SK-N-SH (cell line): ENCODE data around the gene NPC1. TPM values are rescaled to one million over a fixed set of nuclear protein-coding genes. Genes with fewer than 3 reads are reported as not detected.

Source experiments
- CTCF ChIA-PET: fragments of 300-600, 350-600 bp; formaldehyde crosslinking; extraction: SDS; loops from one replicate; lab custom pipeline; 2021; lab: Yijun Ruan, JAX
- POLR2A ChIA-PET: fragments of 350-600 bp; sonication (Branson Sonifier 250); formaldehyde crosslinking; extraction: SDS; loops from one replicate; lab custom pipeline; 2020; ENCODE audit warnings: antibody characterized with exemption, inconsistent platforms; lab: Yijun Ruan, JAX
- DNase-seq: peaks from one replicate; pipeline ENCODE4 v3.0.0; 2012
- H2AFZ ChIP-seq: fragments of 200-600 bp; sonication (generic); 2 replicates; pipeline ENCODE4 v1.8.1; 2016; ENCODE audit warnings: antibody characterized with exemption, mild to moderate bottlenecking, low read depth
- H3F3A ChIP-seq: fragments of 200-600 bp; sonication (generic); replicated peaks from 2 replicates; pipeline ENCODE3; 2016; ENCODE audit warnings: antibody characterized with exemption, mild to moderate bottlenecking; ENCODE audit not compliant: insufficient read depth
- H3K27ac ChIP-seq, 2 experiments: fragments of 200-500 bp in 1 of 2; fragments of 200-600 bp in 1 of 2; sonication (Bioruptor generic) in 1 of 2; sonication (generic), shearing (Covaris generic) in 1 of 2; 2 replicates each; pipeline versions ENCODE4 v1.5.1 to v1.6.1; 2014 to 2016; ENCODE audit warnings: low read depth in 2 of 2, inconsistent platforms in 1 of 2, low read length in 1 of 2, mild to moderate bottlenecking in 1 of 2, mixed read lengths in 1 of 2
- H3K27me3 ChIP-seq: fragments of 200-600 bp; sonication (generic), shearing (Covaris generic); 2 replicates; pipeline ENCODE4 v1.6.1; 2016; ENCODE audit warnings: mixed run types; ENCODE audit not compliant: insufficient read depth
- H3K36me3 ChIP-seq, 2 experiments: fragments of 200-500 bp in 1 of 2; fragments of 200-600 bp in 1 of 2; sonication (Bioruptor generic) in 1 of 2; sonication (generic) in 1 of 2; replicated peaks in 1 of 2; 2 replicates each; pipeline versions ENCODE3 to v1.5.1; 2014 to 2016; ENCODE audit warnings: low read length in 1 of 2, mild to moderate bottlenecking in 1 of 2; ENCODE audit not compliant: insufficient read depth in 2 of 2, control insufficient read depth in 1 of 2
- H3K4me1 ChIP-seq, 2 experiments: fragments of 200-500 bp in 1 of 2; fragments of 200-600 bp in 1 of 2; sonication (Bioruptor generic) in 1 of 2; sonication (generic), shearing (Covaris generic) in 1 of 2; 2 replicates each; pipeline versions ENCODE4 v1.5.1 to v1.6.1; 2014 to 2016; ENCODE audit warnings: low read depth in 1 of 2, low read length in 1 of 2, mixed run types in 1 of 2; ENCODE audit not compliant: insufficient read depth in 2 of 2, control insufficient read depth in 1 of 2
- H3K4me2 ChIP-seq: fragments of 200-600 bp; sonication (generic), shearing (Covaris generic); 2 replicates; pipeline ENCODE4 v1.6.1; 2017; ENCODE audit warnings: mixed run types
- H3K4me3 ChIP-seq, 2 experiments: fragments of 200-500 bp in 1 of 2; fragments of 200-600 bp in 1 of 2; sonication (Bioruptor generic) in 1 of 2; sonication (generic), shearing (Covaris generic) in 1 of 2; 2 replicates each; pipeline versions ENCODE4 v1.5.1 to v1.8.1; 2014 to 2016; ENCODE audit warnings: low read depth in 2 of 2, inconsistent platforms in 1 of 2, low read length in 1 of 2, mild to moderate bottlenecking in 1 of 2, mixed read lengths in 1 of 2, moderate library complexity in 1 of 2
- H3K79me2 ChIP-seq: fragments of 200-600 bp; sonication (generic); 2 replicates; pipeline ENCODE4 v1.8.1; 2017; ENCODE audit warnings: mild to moderate bottlenecking; ENCODE audit not compliant: insufficient read depth
- H3K9ac ChIP-seq: fragments of 200-600 bp; sonication (generic); 2 replicates; pipeline ENCODE4 v1.6.1; 2017; ENCODE audit warnings: mixed run types
- H3K9me2 ChIP-seq: fragments of 200-600 bp; sonication (generic); 2 replicates; pipeline ENCODE4 v1.6.1; 2017; ENCODE audit warnings: mixed run types
- H3K9me3 ChIP-seq: fragments of 200-600 bp; sonication (generic); 2 replicates; pipeline ENCODE4 v1.6.1; 2017; ENCODE audit warnings: mixed run types, mild to moderate bottlenecking, moderate library complexity
- H4K20me1 ChIP-seq: fragments of 200-600 bp; sonication (generic); 2 replicates; pipeline ENCODE4 v1.6.1; 2017; ENCODE audit warnings: mild to moderate bottlenecking, mixed run types; ENCODE audit not compliant: insufficient read depth
- ELF1 ChIP-seq: IDR thresholded peaks from 2 replicates; pipeline ENCODE4 v1.4.0; 2012
- EP300 ChIP-seq, 2 experiments: IDR thresholded peaks; 2 replicates each; pipeline versions ENCODE4 v1.4.0 to v1.6.1; 2012; ENCODE audit warnings: borderline replicate concordance in 1 of 2, low read depth in 1 of 2, low read length in 1 of 2
- GATA2 ChIP-seq: sonication (generic); formaldehyde crosslinking; IDR thresholded peaks from 2 replicates; pipeline ENCODE4 v1.5.0; 2020; ENCODE audit warnings: mild to moderate bottlenecking, missing genetic modification reagents
- NRF1 ChIP-seq: IDR thresholded peaks from 2 replicates; pipeline ENCODE4 v1.6.1; 2012; ENCODE audit warnings: low read depth, mild to moderate bottlenecking, low read length
- RXRA ChIP-seq: IDR thresholded peaks from 2 replicates; pipeline ENCODE4 v1.4.0; 2012; ENCODE audit warnings: low read depth, mild to moderate bottlenecking, borderline replicate concordance
- SMC3 ChIP-seq: IDR thresholded peaks from 2 replicates; pipeline ENCODE4 v1.6.1; 2012; ENCODE audit warnings: low read depth, low read length, improper control_type of control experiment
- YY1 ChIP-seq: IDR thresholded peaks from 2 replicates; pipeline ENCODE4 v1.4.0; 2012; ENCODE audit warnings: low read depth, mild to moderate bottlenecking
- WGBS: methylation state at CpG from one replicate; pipeline ENCODE4 v1.1.6; 2017; ENCODE audit warnings: low lambda C conversion rate; 5-methylcytosine and 5-hydroxymethylcytosine counted together
- polyA plus RNA-seq, 3 experiments: library from polyadenylated mRNA; depleted of rRNA; stranded (reverse); fragments of >200 nt; gene quantifications; 2 replicates each; pipeline ENCODE4 v1.2.3, GENCODE V29; 2012
- TF ChIP-seq, protein P1 (sequence below): fragments of 200-600 bp; sonication (generic); IDR thresholded peaks from 2 replicates; pipeline ENCODE4 v1.6.1; 2017; ENCODE audit warnings: antibody characterized with exemption, mild to moderate bottlenecking, moderate library complexity
- TF ChIP-seq, protein P2 (sequence below): IDR thresholded peaks from 2 replicates; pipeline ENCODE4 v1.4.0; 2012; ENCODE audit warnings: low read depth, borderline replicate concordance

The NPC1 gene
- polyA plus RNA-seq, 1 of the 3 experiments (the other 2 are of a cell fraction), result 23.9 TPM

DNA sequence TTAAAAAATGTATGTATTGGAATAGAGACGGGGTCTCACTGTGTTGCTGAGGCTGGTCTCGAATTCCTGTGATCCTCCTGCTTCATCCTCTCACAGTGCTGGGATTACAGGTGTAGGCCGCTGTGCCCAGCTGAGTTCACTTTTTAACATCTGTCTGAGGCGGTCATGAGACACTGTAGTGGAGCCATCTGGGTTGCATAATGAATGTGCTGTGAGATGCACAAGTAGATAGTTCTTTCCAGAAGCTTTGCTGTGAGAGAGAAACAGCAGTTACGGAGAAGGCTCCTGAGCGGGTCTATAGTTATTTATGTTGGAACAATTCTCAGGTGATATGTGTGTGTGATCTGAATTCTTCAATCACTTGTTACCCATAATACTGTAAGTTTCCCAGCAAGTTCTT is 79.9 kb downstream of the NPC1 start:
- POLR2A ChIA-PET, result no interaction called here
- Histone ChIP-seq H3K9me2 (no peaks in the 10 kb centered on the region), H3K36me3 (peaks cover 14 to 32% of the 10 kb centered on the region in 2 experiments), H2AFZ (no peak overlapping the region), H3K9me3 (no peaks in the 10 kb centered on the region), H3K79me2 (peaks cover 42% of the 10 kb centered on the region), H3K4me2 (no peak overlapping the region), H3F3A (peaks cover 5% of the 10 kb centered on the region), H4K20me1 (0 out of 2 replicates have a peak, but pooled peaks cover 8% of the 10 kb centered on the region)
- WGBS, result 96% methylated on average over 6 of the region's 6 CpGs
- peak; percentile 29 for DNase-seq
- CTCF ChIA-PET, result interaction anchor here (0.6 to 4.5 kb wide), 4 partner anchors 8 to 211 kb away, joined by 3 to 20 read pairs (median 12); no protein-coding TSS in a partner anchor
- TF ChIP-seq ELF1 (no peak), GATA2 (CRISPR knock-in tag) (peak; percentile 67), EP300 (IDR thresholded peaks at IDR 0.05; ENCODE audit: borderline replicate concordance in 1 of 2, low read depth in 1 of 2, low read length in 1 of 2) (peak in 1 of 2 experiments; percentile 52; a peak in 2 of 4 replicates)
- TF ChIP-seq, protein P1, sequence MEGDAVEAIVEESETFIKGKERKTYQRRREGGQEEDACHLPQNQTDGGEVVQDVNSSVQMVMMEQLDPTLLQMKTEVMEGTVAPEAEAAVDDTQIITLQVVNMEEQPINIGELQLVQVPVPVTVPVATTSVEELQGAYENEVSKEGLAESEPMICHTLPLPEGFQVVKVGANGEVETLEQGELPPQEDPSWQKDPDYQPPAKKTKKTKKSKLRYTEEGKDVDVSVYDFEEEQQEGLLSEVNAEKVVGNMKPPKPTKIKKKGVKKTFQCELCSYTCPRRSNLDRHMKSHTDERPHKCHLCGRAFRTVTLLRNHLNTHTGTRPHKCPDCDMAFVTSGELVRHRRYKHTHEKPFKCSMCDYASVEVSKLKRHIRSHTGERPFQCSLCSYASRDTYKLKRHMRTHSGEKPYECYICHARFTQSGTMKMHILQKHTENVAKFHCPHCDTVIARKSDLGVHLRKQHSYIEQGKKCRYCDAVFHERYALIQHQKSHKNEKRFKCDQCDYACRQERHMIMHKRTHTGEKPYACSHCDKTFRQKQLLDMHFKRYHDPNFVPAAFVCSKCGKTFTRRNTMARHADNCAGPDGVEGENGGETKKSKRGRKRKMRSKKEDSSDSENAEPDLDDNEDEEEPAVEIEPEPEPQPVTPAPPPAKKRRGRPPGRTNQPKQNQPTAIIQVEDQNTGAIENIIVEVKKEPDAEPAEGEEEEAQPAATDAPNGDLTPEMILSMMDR, result no peak
- TF ChIP-seq, all 33 proteins: peak for 2
- Histone ChIP-seq H3K27ac (no peak overlapping the region), H3K4me3 (no peak overlapping the region), H3K9ac (no peak overlapping the region), H3K4me1 (peaks cover 8 to 20% of the 10 kb centered on the region in 2 experiments; a peak in 1 of 4 replicates), H3K27me3 (no peaks in the 10 kb centered on the region)

DNA sequence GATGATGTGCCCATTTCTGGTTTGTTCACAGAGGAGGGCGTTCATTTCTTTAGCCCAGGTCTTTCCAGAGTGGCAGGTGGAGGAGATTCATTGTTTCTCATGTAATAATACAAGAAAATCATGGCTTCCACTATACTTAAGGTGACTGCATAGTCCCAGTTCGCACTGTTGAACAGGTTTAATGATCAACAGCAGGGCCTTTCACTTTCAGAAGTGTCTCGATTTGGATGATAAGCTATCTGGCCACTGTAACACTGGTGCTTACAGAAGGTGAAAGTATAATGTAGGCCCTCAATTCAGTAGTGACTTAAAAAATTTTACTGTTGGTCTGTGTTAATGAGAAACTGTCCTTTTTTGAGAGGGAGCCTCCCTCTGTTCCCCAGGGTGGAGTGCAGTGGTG is 81.6 kb downstream of the NPC1 start:
- CTCF ChIA-PET, result interaction anchor here (0.6 to 4.5 kb wide), 7 partner anchors 9 to 603 kb away, joined by 3 to 20 read pairs (median 4); no protein-coding TSS in a partner anchor
- Histone ChIP-seq H3K9me2 (no peaks in the 10 kb centered on the region), H4K20me1 (0 out of 2 replicates have a peak, but pooled peaks cover 8% of the 10 kb centered on the region), H3K27ac (no peak overlapping the region), H3K79me2 (peaks cover 42% of the 10 kb centered on the region), H3K36me3 (peaks cover 11 to 17% of the 10 kb centered on the region in 2 experiments), H3K9ac (peak overlapping the region; percentile 94; the same call in 1 of the 2 replicates), H3F3A (peaks cover 5% of the 10 kb centered on the region), H3K27me3 (no peaks in the 10 kb centered on the region), H3K9me3 (no peaks in the 10 kb centered on the region), H2AFZ (no peak overlapping the region; the same call in 1 of the 2 replicates), H3K4me1 (peaks cover 8 to 20% of the 10 kb centered on the region in 2 experiments; a peak in 1 of 4 replicates), H3K4me3 (peak overlapping the region in 1 of 2 experiments; percentile 96; a peak in 3 of 4 replicates), H3K4me2 (peak overlapping the region; percentile 89)
- POLR2A ChIA-PET, result no interaction called here
- 97% methylated on average over 3 of the region's 3 CpGs for WGBS
- TF ChIP-seq SMC3 (no peak), YY1 (no peak), NRF1 (no peak), EP300 (IDR thresholded peaks at IDR 0.05; ENCODE audit: borderline replicate concordance in 1 of 2, low read depth in 1 of 2, low read length in 1 of 2) (no peak), RXRA (no peak)
- TF ChIP-seq, protein P2, sequence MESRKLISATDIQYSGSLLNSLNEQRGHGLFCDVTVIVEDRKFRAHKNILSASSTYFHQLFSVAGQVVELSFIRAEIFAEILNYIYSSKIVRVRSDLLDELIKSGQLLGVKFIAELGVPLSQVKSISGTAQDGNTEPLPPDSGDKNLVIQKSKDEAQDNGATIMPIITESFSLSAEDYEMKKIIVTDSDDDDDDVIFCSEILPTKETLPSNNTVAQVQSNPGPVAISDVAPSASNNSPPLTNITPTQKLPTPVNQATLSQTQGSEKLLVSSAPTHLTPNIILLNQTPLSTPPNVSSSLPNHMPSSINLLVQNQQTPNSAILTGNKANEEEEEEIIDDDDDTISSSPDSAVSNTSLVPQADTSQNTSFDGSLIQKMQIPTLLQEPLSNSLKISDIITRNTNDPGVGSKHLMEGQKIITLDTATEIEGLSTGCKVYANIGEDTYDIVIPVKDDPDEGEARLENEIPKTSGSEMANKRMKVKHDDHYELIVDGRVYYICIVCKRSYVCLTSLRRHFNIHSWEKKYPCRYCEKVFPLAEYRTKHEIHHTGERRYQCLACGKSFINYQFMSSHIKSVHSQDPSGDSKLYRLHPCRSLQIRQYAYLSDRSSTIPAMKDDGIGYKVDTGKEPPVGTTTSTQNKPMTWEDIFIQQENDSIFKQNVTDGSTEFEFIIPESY, result no peak
- no peak for DNase-seq
